HG03135 (cell line): ENCODE results near the gene SMIM43.
"Not testable (repeated sequence)": the region's sequence is repeated elsewhere in the genome, so short reads cannot be mapped to it uniquely, and the experiment has no call there.

Experiments used
- ATAC-seq: cut with Tn5 transposase; IDR thresholded peaks from one replicate; pipeline ENCODE4 v1.9.1; 2021; ENCODE audit warnings: mild to moderate bottlenecking, moderate library complexity; ENCODE audit not compliant: unreplicated experiment

The SMIM43 gene

DNA sequence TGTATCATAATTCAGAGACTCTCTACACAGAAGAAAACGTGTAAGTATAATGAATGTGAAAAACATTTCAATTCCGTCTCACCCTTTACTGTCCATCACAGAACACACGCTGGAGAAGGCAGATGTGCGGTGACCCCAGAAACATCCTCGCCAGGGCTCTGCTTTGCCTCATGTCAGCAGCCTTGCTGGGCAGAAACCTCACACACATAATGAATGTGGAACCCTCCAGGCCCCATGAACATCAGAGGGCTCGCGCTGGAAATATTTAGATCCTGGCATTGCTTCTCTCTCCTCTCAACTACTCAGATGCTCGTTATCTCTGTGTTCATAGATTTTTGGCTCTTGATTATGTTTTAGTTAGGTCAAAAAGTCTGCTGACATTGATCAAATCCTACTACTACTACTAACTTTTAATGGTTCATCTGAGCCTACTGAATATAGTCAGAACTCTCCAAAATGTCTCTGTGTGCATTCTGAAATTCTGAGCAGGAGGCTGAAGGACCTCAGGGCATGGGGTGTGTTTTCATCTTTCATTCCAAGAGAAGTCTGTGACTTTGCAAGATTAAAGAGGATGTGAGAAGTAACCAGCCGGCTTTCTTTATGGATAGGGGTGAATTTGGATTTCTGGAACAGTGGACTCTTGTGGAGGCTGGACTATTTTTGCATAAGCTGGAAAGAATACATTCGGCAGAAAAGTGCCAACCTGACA lies 27.0 kb downstream of the SMIM43 start:
- ATAC-seq = no peak

GRCh38 chr4:121736735-121737351 lies 28.1 kb downstream of the SMIM43 start:
- ATAC-seq = peak; percentile 52

DNA sequence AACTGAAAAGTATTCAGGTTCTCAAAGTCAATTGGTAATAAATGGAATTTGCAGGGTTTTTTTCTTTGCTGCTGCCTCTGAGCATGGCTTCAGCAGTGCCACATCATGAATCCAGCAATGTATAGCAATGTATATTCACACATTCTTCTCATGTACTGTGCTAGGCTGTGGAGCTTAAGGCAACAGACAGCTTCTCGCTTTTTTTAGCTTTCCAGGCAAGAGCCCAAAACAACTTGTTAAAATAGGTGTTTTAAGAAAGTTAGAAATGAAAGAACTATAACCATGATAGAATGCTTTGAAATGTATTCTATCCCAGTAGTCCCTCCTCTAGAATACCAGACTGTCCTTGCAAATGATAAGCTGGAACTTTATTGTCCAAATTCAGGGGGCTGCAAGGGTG lies 30.4 kb downstream of the SMIM43 start:
- no peak for ATAC-seq

DNA sequence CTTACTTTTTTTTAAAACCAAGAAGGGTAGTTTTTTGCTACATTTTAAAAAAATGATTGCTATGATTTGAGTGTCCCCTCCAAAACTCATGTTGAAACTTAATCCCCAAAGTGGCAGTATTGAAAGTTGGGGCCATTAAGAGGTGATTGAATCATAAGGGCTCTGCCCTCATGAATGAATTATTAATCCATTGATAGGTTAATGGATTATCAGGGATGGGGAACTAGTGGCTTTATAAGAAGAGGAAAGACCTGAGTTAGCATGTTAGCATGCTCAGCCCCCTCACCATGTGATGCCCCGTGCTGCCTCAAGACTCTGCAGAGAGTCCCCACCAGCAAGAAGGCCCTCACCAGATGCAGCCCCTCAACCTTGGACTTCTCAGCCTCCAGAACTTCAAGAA lies 31.0 kb downstream of the SMIM43 start:
- no peak for ATAC-seq

DNA sequence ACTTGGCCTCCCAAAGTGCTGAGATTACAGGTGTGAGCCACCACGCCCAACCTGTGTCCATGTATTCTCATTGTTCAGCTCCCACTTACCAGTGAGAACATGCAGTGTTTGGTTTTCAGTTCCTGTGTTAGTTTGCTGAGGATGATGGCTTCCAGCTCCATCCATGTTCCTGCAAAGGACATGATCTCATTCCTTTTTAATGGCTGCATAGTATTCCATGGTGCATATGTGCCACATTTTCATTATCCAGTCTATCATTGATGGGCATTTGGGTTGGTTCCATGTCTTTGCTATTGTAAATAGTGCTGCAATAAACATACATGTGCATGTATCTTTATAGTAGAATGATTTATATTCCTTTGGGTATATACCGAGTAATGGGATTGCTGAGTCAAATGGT lies 35.2 kb downstream of the SMIM43 start:
- not testable (repeated sequence) for ATAC-seq

- no peak for ATAC-seq
Observed at GRCh38 chr4:121728798-121729226, 36.2 kb downstream of the SMIM43 start.

GRCh38 chr4:121728066-121728465 lies 36.9 kb downstream of the SMIM43 start:
- ATAC-seq = no peak

- ATAC-seq = peak; percentile 95
Observed at GRCh38 chr4:121726642-121727268, 38.2 kb downstream of the SMIM43 start.

- ATAC-seq = no peak
Observed at GRCh38 chr4:121724671-121725070, 40.3 kb downstream of the SMIM43 start.

DNA sequence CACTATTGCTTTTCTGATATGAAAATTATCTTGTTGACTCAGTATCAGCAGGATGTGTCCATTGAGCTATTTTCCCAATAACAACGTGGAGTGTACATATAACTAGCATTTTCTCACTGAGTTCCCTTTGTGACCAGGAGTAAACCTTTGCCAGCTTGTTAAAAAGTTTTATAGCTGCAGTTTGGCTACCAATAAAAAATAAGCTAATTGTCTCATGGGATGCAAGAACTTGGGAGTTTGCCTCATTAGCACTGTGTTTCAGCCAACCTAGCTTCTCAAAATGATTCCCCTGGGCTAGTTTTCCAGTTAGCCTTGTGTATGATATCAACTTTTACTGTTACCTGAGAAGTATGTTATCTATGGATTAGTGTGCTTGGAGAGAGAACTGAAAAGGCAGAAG lies 43.3 kb downstream of the SMIM43 start:
- no peak for ATAC-seq

DNA sequence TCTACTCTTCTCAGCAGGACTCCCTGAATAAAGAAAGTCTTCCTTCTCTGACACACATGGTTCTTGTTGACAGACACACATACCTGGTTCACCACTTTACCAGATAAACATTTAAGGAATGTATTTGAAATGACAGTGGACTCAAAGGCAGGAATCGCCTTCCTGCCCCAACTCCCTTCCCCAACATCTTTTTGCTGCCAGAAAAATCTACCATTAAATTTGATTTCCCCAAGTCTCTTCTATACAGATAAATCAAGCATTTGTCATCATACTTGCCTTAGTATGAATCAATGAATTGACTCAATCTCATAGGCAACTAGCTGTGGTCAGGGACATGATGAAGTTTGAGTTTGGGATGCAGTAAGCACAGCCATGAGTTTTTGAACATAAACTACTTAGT lies 44.9 kb downstream of the SMIM43 start:
- no peak for ATAC-seq

GRCh38 chr4:121717680-121718237 lies 47.2 kb downstream of the SMIM43 start:
- no peak for ATAC-seq

GRCh38 chr4:121714548-121714947 lies 50.4 kb downstream of the SMIM43 start:
- no peak for ATAC-seq

DNA sequence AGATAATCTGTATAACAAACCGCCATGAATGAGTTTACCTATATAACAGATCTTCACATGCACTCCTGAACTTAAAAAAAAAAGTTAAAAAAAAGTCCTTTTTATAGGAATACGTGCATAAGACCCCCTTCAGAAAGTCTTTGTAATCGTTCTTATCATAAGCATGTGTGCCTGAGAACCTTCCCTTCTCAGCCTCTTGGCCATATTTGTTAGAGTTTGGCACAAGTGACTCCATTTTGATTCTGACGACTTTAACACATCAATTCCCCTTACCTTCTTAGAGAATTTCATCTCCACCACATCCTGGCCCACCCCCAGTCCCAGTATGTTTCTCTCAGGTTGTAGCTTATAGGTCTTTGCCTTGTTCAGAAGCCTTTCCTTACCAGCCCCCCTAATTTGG lies 52.2 kb downstream of the SMIM43 start:
- ATAC-seq = no peak

- ATAC-seq = no peak
Observed at GRCh38 chr4:121712001-121712651, 52.8 kb downstream of the SMIM43 start.

- peak; percentile 84 for ATAC-seq
Observed at GRCh38 chr4:121711263-121712000, 53.5 kb downstream of the SMIM43 start.

DNA sequence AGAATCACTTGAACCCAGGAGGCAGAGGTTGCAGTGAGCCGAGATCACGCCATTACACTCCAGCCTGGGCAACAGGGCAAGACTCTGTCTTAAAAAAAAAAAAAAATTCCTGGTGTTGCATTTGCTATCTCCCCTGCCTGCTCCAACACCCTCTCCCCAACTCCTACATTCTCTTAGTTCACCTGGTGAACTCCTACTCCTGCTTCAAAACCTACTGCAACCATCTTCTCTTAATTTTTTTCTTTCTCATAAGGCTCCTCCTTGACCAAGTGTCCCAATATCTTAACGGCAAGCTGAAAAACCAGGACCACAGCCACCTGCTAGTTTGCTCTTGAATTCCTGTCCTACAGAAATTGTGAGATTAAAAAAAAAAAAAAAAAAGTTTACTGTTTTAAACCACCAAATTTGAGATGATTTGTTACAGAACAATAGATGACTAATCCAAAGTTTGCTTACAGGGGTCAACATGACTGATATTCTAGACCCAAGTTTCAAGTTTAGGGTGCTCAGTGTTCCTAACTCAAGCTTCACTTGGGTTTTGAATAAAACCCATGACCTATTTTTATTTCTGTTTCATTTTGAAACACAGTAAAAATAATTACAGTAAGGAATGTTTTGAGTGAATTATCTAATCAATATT lies 55.1 kb downstream of the SMIM43 start:
- ATAC-seq = no peak
